Activated CD4-positive, alpha-beta memory T cell treated with anti-CD3 and anti-CD28 coated beads for 36 hours (primary cell): Measurements from ENCODE around the gene ECM1. TPM values are rescaled to one million over a fixed set of nuclear protein-coding genes. Genes with fewer than 3 reads are reported as not detected.
A peak's percentile ranks its signal among the peaks of the same experiment; 100 is the strongest.

Experiments
- CTCF ChIA-PET: fragments of 350-600 bp; sonication (Branson Sonifier 250); formaldehyde crosslinking; loops from one replicate; lab custom pipeline; 2021; ENCODE audit warnings: antibody characterized with exemption, inconsistent platforms; lab: Charles Lee
- POLR2A ChIA-PET: fragments of 350-600 bp; sonication (Branson Sonifier 250); formaldehyde crosslinking; loops from one replicate; lab custom pipeline; 2021; ENCODE audit warnings: antibody characterized with exemption; lab: Charles Lee
- DNase-seq: peaks from one replicate; pipeline ENCODE4 v3.0.0-alpha.2; 2020
- H3K27ac Mint-ChIP-seq: one replicate; pipeline ENCODE4 v1.8.0; 2021; ENCODE audit warnings: mixed read lengths
- H3K27me3 Mint-ChIP-seq: one replicate; pipeline ENCODE4 v1.8.0; 2021; ENCODE audit warnings: mixed read lengths
- H3K36me3 Mint-ChIP-seq: one replicate; pipeline ENCODE4 v1.8.0; 2021; ENCODE audit warnings: mixed read lengths
- H3K4me1 Mint-ChIP-seq: one replicate; pipeline ENCODE4 v1.8.0; 2021; ENCODE audit warnings: low read depth, mixed read lengths
- H3K4me3 Mint-ChIP-seq: one replicate; pipeline ENCODE4 v1.8.0; 2021; ENCODE audit warnings: mild to moderate bottlenecking, mixed read lengths
- H3K9me3 Mint-ChIP-seq: one replicate; pipeline ENCODE4 v1.8.0; 2021; ENCODE audit warnings: mixed read lengths
- intact Hi-C: fragments of 100-400 bp; cut with micrococcal nuclease; formaldehyde crosslinking; loops from one replicate; pipeline ENCODE4 v1.15.1; 2023
- total RNA-seq, 2 experiments: library from RNA; stranded (reverse); gene quantifications; one replicate each; pipeline ENCODE4 v1.2.3, GENCODE V29; 2021

ECM1 gene
- total RNA-seq, 2 experiments from 2014 or later: 1.1 to 1.5 TPM

- Mint-ChIP-seq H3K36me3 (no peaks in the 10 kb centered on the region), H3K27ac (no peak overlapping the region), H3K9me3 (no peaks in the 10 kb centered on the region), H3K27me3 (no peaks in the 10 kb centered on the region), H3K4me3 (no peak overlapping the region), H3K4me1 (peaks cover 11% of the 10 kb centered on the region)
- no peak for DNase-seq
- intact Hi-C loops: loop anchor here (10.0 kb wide), 1 partner anchor 259 kb away; the partner anchor contains the start of gene CA14
- ChIA-PET POLR2A (no interaction called here), CTCF (interaction anchor here (3.9 kb wide), 1 partner anchor 19 kb away, joined by 32 read pairs; no protein-coding TSS in a partner anchor)
These were observed 5.5 kb downstream of the ECM1 start for GRCh38 chr1:150513351-150513791.

GRCh38 chr1:150514260-150514659 is 6.4 kb downstream of the ECM1 start:
- Mint-ChIP-seq H3K4me1 (peaks cover 11% of the 10 kb centered on the region), H3K36me3 (no peaks in the 10 kb centered on the region), H3K27ac (no peak overlapping the region), H3K4me3 (peak overlapping the region; percentile 83), H3K9me3 (no peaks in the 10 kb centered on the region), H3K27me3 (no peaks in the 10 kb centered on the region)
- DNase-seq: no peak
- ChIA-PET POLR2A (no interaction called here), CTCF (interaction anchor here (0.7 to 4.0 kb wide), 3 partner anchors 19 to 558 kb away, joined by 3 to 32 read pairs (median 21); no protein-coding TSS in a partner anchor)
- intact Hi-C loops: loop anchor here (2.0 to 10.0 kb wide), 2 partner anchors 19 to 259 kb away; partner anchors contain the start of gene CA14

GRCh38 chr1:150514913-150515327 is 7.0 kb downstream of the ECM1 start:
- H3K27me3 Mint-ChIP-seq: no peaks in the 10 kb centered on the region
- peak overlapping the region; percentile 83 for H3K4me3 Mint-ChIP-seq
- H3K4me1 Mint-ChIP-seq: peaks cover 11% of the 10 kb centered on the region
- no peak for DNase-seq
- no peak overlapping the region for H3K27ac Mint-ChIP-seq
- H3K9me3 Mint-ChIP-seq: no peaks in the 10 kb centered on the region
- intact Hi-C loops: loop anchor here (1.0 to 10.0 kb wide), 4 partner anchors 18 to 260 kb away; partner anchors contain the start of genes CA14 and TARS2
- ChIA-PET POLR2A (interaction anchor here (0.6 to 2.2 kb wide), 6 partner anchors 28 to 878 kb away, joined by 3 to 11 read pairs (median 4); partner anchors contain the start of genes RPRD2 and TARS2), CTCF (interaction anchor here (0.6 to 4.0 kb wide), 7 partner anchors 18 to 557 kb away, joined by 3 to 32 read pairs (median 3); no protein-coding TSS in a partner anchor)
- H3K36me3 Mint-ChIP-seq: no peaks in the 10 kb centered on the region

- peak within 1 kb of the TSS; percentile 83 for H3K4me3 Mint-ChIP-seq
- peak within 1 kb of the TSS; percentile 33 for H3K27ac Mint-ChIP-seq
- H3K36me3 Mint-ChIP-seq: no peaks in the 10 kb centered on the region
- CTCF ChIA-PET: interaction anchor here (0.6 to 4.0 kb wide), 10 partner anchors 11 to 260 kb away, joined by 3 to 32 read pairs (median 6); no protein-coding TSS in a partner anchor
- peaks cover 11% of the 10 kb centered on the region for H3K4me1 Mint-ChIP-seq
- no peaks in the 10 kb centered on the region for H3K27me3 Mint-ChIP-seq
- POLR2A ChIA-PET: interaction anchor here (0.6 to 2.2 kb wide), 10 partner anchors 14 to 878 kb away, joined by 3 to 11 read pairs (median 3); partner anchors contain the start of genes APH1A, RPRD2 and TARS2
- intact Hi-C loops: loop anchor here (1.0 to 10.0 kb wide), 4 partner anchors 17 to 261 kb away; partner anchors contain the start of genes CA14 and TARS2
- no peaks in the 10 kb centered on the region for H3K9me3 Mint-ChIP-seq
- peak; percentile 94 for DNase-seq
These were observed 7.6 kb downstream of the ECM1 start, which contains the start of gene FALEC for GRCh38 chr1:150515328-150516049. Gene FALEC, plus strand, starts transcription at chr1:150515752.

GRCh38 chr1:150516050-150516591 is 8.2 kb downstream of the ECM1 start:
- H3K9me3 Mint-ChIP-seq: no peaks in the 10 kb centered on the region
- H3K36me3 Mint-ChIP-seq: no peaks in the 10 kb centered on the region
- peak; percentile 30 for DNase-seq
- no peak overlapping the region for H3K27ac Mint-ChIP-seq
- H3K27me3 Mint-ChIP-seq: no peaks in the 10 kb centered on the region
- peak overlapping the region; percentile 83 for H3K4me3 Mint-ChIP-seq
- intact Hi-C loops: loop anchor here (5.0 to 10.0 kb wide), 2 partner anchors 54 to 261 kb away; partner anchors contain the start of gene CA14
- CTCF ChIA-PET: interaction anchor here (0.6 to 4.0 kb wide), 9 partner anchors 10 to 464 kb away, joined by 3 to 32 read pairs (median 8); no protein-coding TSS in a partner anchor
- peaks cover 11% of the 10 kb centered on the region for H3K4me1 Mint-ChIP-seq
- POLR2A ChIA-PET: interaction anchor here (0.6 to 2.2 kb wide), 10 partner anchors 15 to 518 kb away, joined by 3 to 11 read pairs (median 4); partner anchors contain the start of genes APH1A and RPRD2

GRCh38 chr1:150516616-150517015 is 8.7 kb downstream of the ECM1 start:
- no peak overlapping the region for H3K27ac Mint-ChIP-seq
- no peak for DNase-seq

GRCh38 chr1:150521196-150521968 is 13.5 kb downstream of the ECM1 start:
- ChIA-PET CTCF (interaction anchor here (1.1 kb wide), 1 partner anchor 11 kb away, joined by 4 read pairs; no protein-coding TSS in a partner anchor), POLR2A (no interaction called here)
- no peaks in the 10 kb centered on the region for H3K36me3 Mint-ChIP-seq
- H3K27me3 Mint-ChIP-seq: no peaks in the 10 kb centered on the region
- peaks cover 5% of the 10 kb centered on the region for H3K4me1 Mint-ChIP-seq
- intact Hi-C loops: no loop called here
- DNase-seq: no peak
- no peak overlapping the region for H3K27ac Mint-ChIP-seq
- H3K9me3 Mint-ChIP-seq: no peaks in the 10 kb centered on the region
- no peak overlapping the region for H3K4me3 Mint-ChIP-seq

More at GRCh38 chr1:150516616-150517015, 8.7 kb downstream of the ECM1 start:
- Mint-ChIP-seq H3K4me3 (peak overlapping the region; percentile 83), H3K36me3 (no peaks in the 10 kb centered on the region), H3K9me3 (no peaks in the 10 kb centered on the region), H3K4me1 (peaks cover 11% of the 10 kb centered on the region), H3K27me3 (no peaks in the 10 kb centered on the region)
- intact Hi-C loops: loop anchor here (5.0 to 10.0 kb wide), 2 partner anchors 54 to 262 kb away; partner anchors contain the start of gene CA14
- ChIA-PET CTCF (interaction anchor here (0.6 to 4.0 kb wide), 7 partner anchors 10 to 464 kb away, joined by 4 to 32 read pairs (median 9); no protein-coding TSS in a partner anchor), POLR2A (interaction anchor here (0.6 to 2.2 kb wide), 8 partner anchors 15 to 517 kb away, joined by 3 to 11 read pairs (median 4); partner anchors contain the start of genes APH1A and RPRD2)

- Mint-ChIP-seq H3K4me1 (no peaks in the 10 kb centered on the region), H3K9me3 (no peaks in the 10 kb centered on the region), H3K36me3 (no peaks in the 10 kb centered on the region), H3K4me3 (no peak overlapping the region), H3K27me3 (no peaks in the 10 kb centered on the region), H3K27ac (no peak overlapping the region)
- POLR2A ChIA-PET: no interaction called here
- CTCF ChIA-PET: no interaction called here
- DNase-seq: no peak
- intact Hi-C loops: no loop called here
These were observed 17.4 kb downstream of the ECM1 start for GRCh38 chr1:150525348-150525747.

GRCh38 chr1:150528196-150528595 is 20.3 kb downstream of the ECM1 start:
- ChIA-PET POLR2A (no interaction called here), CTCF (interaction anchor here (0.6 kb wide), 1 partner anchor 40 kb away, joined by 3 read pairs; no protein-coding TSS in a partner anchor)
- no peaks in the 10 kb centered on the region for H3K36me3 Mint-ChIP-seq
- no peaks in the 10 kb centered on the region for H3K9me3 Mint-ChIP-seq
- H3K27ac Mint-ChIP-seq: no peak overlapping the region
- H3K27me3 Mint-ChIP-seq: no peaks in the 10 kb centered on the region
- DNase-seq: no peak
- intact Hi-C loops: no loop called here
- H3K4me3 Mint-ChIP-seq: no peak overlapping the region
- no peaks in the 10 kb centered on the region for H3K4me1 Mint-ChIP-seq

GRCh38 chr1:150529017-150529416 is 21.1 kb downstream of the ECM1 start:
- Mint-ChIP-seq H3K27me3 (no peaks in the 10 kb centered on the region), H3K36me3 (no peaks in the 10 kb centered on the region), H3K27ac (no peak overlapping the region), H3K4me1 (no peaks in the 10 kb centered on the region), H3K4me3 (no peak overlapping the region), H3K9me3 (no peaks in the 10 kb centered on the region)
- intact Hi-C loops: no loop called here
- no peak for DNase-seq
- POLR2A ChIA-PET: no interaction called here
- CTCF ChIA-PET: interaction anchor here (0.6 to 1.3 kb wide), 3 partner anchors 62 to 85 kb away, joined by 3 read pairs; no protein-coding TSS in a partner anchor
